MV-4-11 (cell line): Measurements from ENCODE around the gene SP6.

Source experiments
- DNase-seq: peaks from one replicate; lab custom pipeline; 2025; lab: John Stamatoyannopoulos, UW

SP6 gene

GRCh38 chr17:47831934-47832327 lies 19.0 kb downstream of the SP6 start:
- DNase-seq, result peak; percentile 33

- DNase-seq, result peak; percentile 89
These were observed 19.7 kb downstream of the SP6 start, which contains the start of the genes LRRC46 and MRPL10 for GRCh38 chr17:47831003-47831933. Gene LRRC46, plus strand, starts transcription at chr17:47831670. Its CDS starts 320 bp downstream, at chr17:47831990. Gene MRPL10, minus strand, starts transcription at chr17:47831541. Its CDS starts 30 bp downstream, at chr17:47831511.

GRCh38 chr17:47830396-47831002 lies 20.5 kb downstream of the SP6 start:
- no peak for DNase-seq

GRCh38 chr17:47829870-47830269 lies 21.1 kb downstream of the SP6 start:
- no peak for DNase-seq

- no peak for DNase-seq
These were observed 27.4 kb downstream of the SP6 start for GRCh38 chr17:47823519-47823918.

GRCh38 chr17:47822785-47823184 lies 28.2 kb downstream of the SP6 start:
- DNase-seq, result no peak

- DNase-seq, result peak; percentile 91
These were observed 29.3 kb downstream of the SP6 start, which contains the start of gene OSBPL7 for GRCh38 chr17:47821424-47822391. Gene OSBPL7, minus strand, starts transcription at chr17:47821794. Its CDS starts 1,516 bp downstream, at chr17:47820278.

- no peak for DNase-seq
These were observed 29.9 kb downstream of the SP6 start for GRCh38 chr17:47821031-47821423.

GRCh38 chr17:47820033-47820789 lies 30.8 kb downstream of the SP6 start:
- DNase-seq, result no peak

- no peak for DNase-seq
These were observed 31.5 kb downstream of the SP6 start for GRCh38 chr17:47819475-47819874.

- no peak for DNase-seq
These were observed 32.8 kb downstream of the SP6 start for GRCh38 chr17:47818002-47818695.

GRCh38 chr17:47816947-47817346 lies 34.0 kb downstream of the SP6 start:
- no peak for DNase-seq

GRCh38 chr17:47816111-47816735 lies 34.7 kb downstream of the SP6 start:
- no peak for DNase-seq

- no peak for DNase-seq
These were observed 35.7 kb downstream of the SP6 start for GRCh38 chr17:47815106-47815918.

GRCh38 chr17:47813512-47814031 lies 37.4 kb downstream of the SP6 start:
- DNase-seq, result no peak

- no peak for DNase-seq
These were observed 37.9 kb downstream of the SP6 start for GRCh38 chr17:47813077-47813476.

GRCh38 chr17:47812146-47812920 lies 38.6 kb downstream of the SP6 start:
- no peak for DNase-seq

GRCh38 chr17:47811709-47812108 lies 39.3 kb downstream of the SP6 start:
- DNase-seq, result no peak
